GM18498 (cell line): ENCODE data around the gene TBL3.
A peak's percentile ranks its signal among the peaks of the same experiment; 100 is the strongest.
"Not testable (repeated sequence)": the region's sequence is repeated elsewhere in the genome, so short reads cannot be mapped to it uniquely, and the experiment has no call there.

Source experiments
- ATAC-seq: cut with Tn5 transposase; IDR thresholded peaks from one replicate; pipeline ENCODE4 v1.9.1; 2021; ENCODE audit warnings: mild to moderate bottlenecking, moderate library complexity; ENCODE audit not compliant: unreplicated experiment

The TBL3 gene

GRCh38 chr16:1998852-1999801, 27.3 kb downstream of the TBL3 start:
- no peak for ATAC-seq

- ATAC-seq, result no peak
Observed at GRCh38 chr16:1999866-2000514, 28.1 kb downstream of the TBL3 start.

- no peak for ATAC-seq
Observed at GRCh38 chr16:2001035-2001434, 29.2 kb downstream of the TBL3 start.

GRCh38 chr16:2001456-2002355, 29.9 kb downstream of the TBL3 start:
- ATAC-seq, result no peak

GRCh38 chr16:2002406-2003230, 30.8 kb downstream of the TBL3 start:
- ATAC-seq, result no peak

GRCh38 chr16:2003231-2003826, 31.5 kb downstream of the TBL3 start:
- no peak for ATAC-seq

GRCh38 chr16:2003827-2004641, 32.2 kb downstream of the TBL3 start:
- ATAC-seq, result peak; percentile 69

- no peak for ATAC-seq
Observed at GRCh38 chr16:2004795-2005517, 33.1 kb downstream of the TBL3 start.

- no peak for ATAC-seq
Observed at GRCh38 chr16:2005646-2006045, 33.8 kb downstream of the TBL3 start.

- no peak for ATAC-seq
Observed at GRCh38 chr16:2006317-2006716, 34.5 kb downstream of the TBL3 start.

GRCh38 chr16:2007081-2007836, 35.4 kb downstream of the TBL3 start:
- ATAC-seq, result no peak

- ATAC-seq, result no peak
Observed at GRCh38 chr16:2008009-2008526, 36.2 kb downstream of the TBL3 start.

GRCh38 chr16:2008631-2009163, 36.8 kb downstream of the TBL3 start:
- ATAC-seq, result no peak

- ATAC-seq, result peak; percentile 41
Observed at GRCh38 chr16:2009164-2009711, 37.4 kb downstream of the TBL3 start.

- peak; percentile 88 for ATAC-seq
Observed at GRCh38 chr16:2009791-2010510, 38.1 kb downstream of the TBL3 start, which contains the start of gene ZNF598. TSS of gene ZNF598 (minus strand) at chr16:2009821.

GRCh38 chr16:2011726-2012125, 39.9 kb downstream of the TBL3 start:
- not testable (repeated sequence) for ATAC-seq
